GM12878 (cell line): Measurements from ENCODE around the gene ARAP3. TPM values are rescaled to one million over a fixed set of nuclear protein-coding genes. Genes with fewer than 3 reads are reported as not detected.
A peak's percentile ranks its signal among the peaks of the same experiment; 100 is the strongest.

Experiments
- BHLHE40 ChIP-seq, 2 experiments: fragments of 450-650 bp in 1 of 2; IDR thresholded peaks; 2 replicates each; pipeline ENCODE4 v1.6.1; 2011 to 2017; ENCODE audit warnings: low read depth in 2 of 2, borderline replicate concordance in 1 of 2, improper control_type of control experiment in 1 of 2, low read length in 1 of 2, mild to moderate bottlenecking in 1 of 2
- CEBPB ChIP-seq, 2 experiments: fragments of 150-350 bp in 1 of 2; IDR thresholded peaks; 2 replicates each; pipeline ENCODE4 v1.6.1; 2012 to 2014; ENCODE audit warnings: low read depth in 2 of 2, low read length in 2 of 2, borderline replicate concordance in 1 of 2, inconsistent platforms in 1 of 2
- CTCF ChIP-seq, 3 experiments: IDR thresholded peaks in 2 of 3; conservative IDR thresholded peaks in 1 of 3; 2 replicates each; pipeline ENCODE4 v1.5.1; 2011; ENCODE audit warnings: low read depth in 3 of 3, low read length in 3 of 3, mild to moderate bottlenecking in 3 of 3, control low read depth in 2 of 3, moderate library complexity in 2 of 3, inconsistent platforms in 1 of 3, mixed read lengths in 1 of 3; ENCODE audit not compliant: control insufficient read depth in 2 of 3, insufficient read depth in 1 of 3; ENCODE audit errors: extremely low read depth in 1 of 3
- E2F4 ChIP-seq: IDR thresholded peaks from 2 replicates; pipeline ENCODE4 v1.6.1; 2012; ENCODE audit warnings: low read depth, low read length, improper control_type of control experiment
- EED ChIP-seq: sonication (generic); IDR thresholded peaks from 2 replicates; pipeline ENCODE4 v1.6.1; 2016; ENCODE audit warnings: antibody characterized with exemption, low read depth
- EZH2 ChIP-seq: IDR thresholded peaks from 2 replicates; pipeline ENCODE4 v1.6.1; 2012; ENCODE audit warnings: low read depth, mild to moderate bottlenecking, control low read depth, inconsistent platforms, low read length, borderline replicate concordance; ENCODE audit not compliant: control insufficient read depth
- IKZF2 ChIP-seq, 2 experiments: fragments of 450-650 bp; IDR thresholded peaks; 2 replicates each; pipeline ENCODE4 v1.6.1; 2017; ENCODE audit warnings: mild to moderate bottlenecking in 2 of 2, moderate library complexity in 2 of 2
- JUNB ChIP-seq: IDR thresholded peaks from 2 replicates; pipeline ENCODE4 v1.6.1; 2016; ENCODE audit warnings: antibody characterized with exemption, mild to moderate bottlenecking
- NR2F1 ChIP-seq: fragments of 450-650 bp; conservative IDR thresholded peaks from 2 replicates; pipeline ENCODE4 v1.6.1; 2017; ENCODE audit warnings: mild to moderate bottlenecking
- RAD21 ChIP-seq: IDR thresholded peaks from 2 replicates; pipeline ENCODE4 v1.6.1; 2011; ENCODE audit warnings: mild to moderate bottlenecking, low read depth, low read length, moderate library complexity; ENCODE audit not compliant: insufficient read depth
- RB1 ChIP-seq: fragments of 450-650 bp; formaldehyde crosslinking; IDR thresholded peaks from 2 replicates; pipeline ENCODE4 v1.6.1; 2017; ENCODE audit warnings: mild to moderate bottlenecking, borderline replicate concordance
- RUNX3 ChIP-seq: IDR thresholded peaks from 2 replicates; pipeline ENCODE4 v1.6.1; 2012; ENCODE audit warnings: low read length, inconsistent platforms
- SMC3 ChIP-seq: IDR thresholded peaks from 2 replicates; pipeline ENCODE4 v1.6.1; 2011; ENCODE audit warnings: low read length, improper control_type of control experiment, borderline replicate concordance
- TCF12 ChIP-seq: IDR thresholded peaks from 2 replicates; pipeline ENCODE4 v1.6.1; 2011; ENCODE audit warnings: low read depth, mild to moderate bottlenecking, low read length
- ZNF687 ChIP-seq: fragments of 450-650 bp; IDR thresholded peaks from 2 replicates; pipeline ENCODE4 v1.6.1; 2017; ENCODE audit warnings: mild to moderate bottlenecking, moderate library complexity
- polyA plus RNA-seq, 11 experiments: library from polyadenylated mRNA; depleted of rRNA in 4 of 11; unstranded in 6 of 11; stranded (reverse) in 5 of 11; fragments of >200 nt; fragmentation: Nextera tagmentation in 4 of 11; fragmentation: Illumina TruSeq in 1 of 11; extraction: Ambion mirVana in 4 of 11; extraction: Trizol in 1 of 11; gene quantifications; 1 replicate in 1 of 11; 2 replicates in 10 of 11; pipeline versions ENCODE4 v1.2.1 to v1.2.3, GENCODE V29; 2011 to 2016; ENCODE audit warnings: inconsistent platforms in 2 of 11, missing spikeins in 2 of 11, low read depth in 1 of 11
- total RNA-seq, 4 experiments: library from RNA; depleted of rRNA in 3 of 4; stranded (reverse); fragments of >200 nt in 3 of 4; fragmentation: Illumina TruSeq in 1 of 4; extraction: Trizol in 1 of 4; gene quantifications; 2 replicates each; pipeline versions ENCODE4 v1.2.1 to v1.2.3, GENCODE V29; 2013 to 2021

Gene ARAP3
- total and polyA plus RNA-seq, 10 of the 15 experiments (the other 5 are each of a cell fraction or from before 2014, with no cell fraction given): 0.01 to 0.08 TPM; not detected in 8

- TF ChIP-seq CTCF (IDR thresholded peaks at IDR 0.05 in 2 of 3, conservative IDR thresholded peaks at IDR 0.05 in 1 of 3; ENCODE audit: control insufficient read depth in 2 of 3, extremely low read depth in 1 of 3, insufficient read depth in 1 of 3, low read depth in 3 of 3, low read length in 3 of 3) (peak; percentile 92 to 96 (median 94)), NR2F1 (0 out of 2 replicates have a peak, but pooled peaks have one; percentile 26), E2F4 (no peak), EZH2 (no peak), TCF12 (no peak), IKZF2 (IDR thresholded peaks at IDR 0.05) (peak in 1 of 2 experiments; percentile 38; a peak in 2 of 4 replicates), JUNB (no peak), RUNX3 (peak; percentile 38; the same call in 1 of the 2 replicates), ZNF687 (no peak), BHLHE40 (IDR thresholded peaks at IDR 0.05; ENCODE audit: borderline replicate concordance in 1 of 2, low read depth in 2 of 2, low read length in 1 of 2) (no peak), RAD21 (peak; percentile 84), EED (peak; percentile 59; the same call in 1 of the 2 replicates), RB1 (peak; percentile 31; the same call in 1 of the 2 replicates), SMC3 (peak; percentile 61), CEBPB (IDR thresholded peaks at IDR 0.05; ENCODE audit: borderline replicate concordance in 1 of 2, low read depth in 2 of 2, low read length in 2 of 2) (no peak)
Observed at GRCh38 chr5:141664733-141665461, 17.1 kb downstream of the ARAP3 start (continued).
